Activated CD4-positive, alpha-beta T cell treated with anti-CD3 and anti-CD28 coated beads for 36 hours (primary cell): ENCODE results near the gene GTF3A. TPM values are rescaled to one million over a fixed set of nuclear protein-coding genes. Genes with fewer than 3 reads are reported as not detected.

Source experiments
- ATAC-seq: fragments of 200-7000 bp; cut with Tn5 transposase; one replicate; pipeline ENCODE4 v1.10.0; 2021; ENCODE audit warnings: mild to moderate bottlenecking, moderate library complexity
- CTCF ChIA-PET: fragments of 350-600 bp; sonication (Branson Sonifier 250); formaldehyde crosslinking; loops from one replicate; lab custom pipeline; 2021; ENCODE audit warnings: antibody characterized with exemption; lab: Charles Lee
- POLR2A ChIA-PET: fragments of 350-600 bp; sonication (Branson Sonifier 250); formaldehyde crosslinking; loops from one replicate; lab custom pipeline; 2021; ENCODE audit warnings: antibody characterized with exemption, inconsistent platforms; lab: Charles Lee
- DNase-seq: peaks from one replicate; pipeline ENCODE4 v3.0.0-alpha.2; 2020
- H3K27ac Mint-ChIP-seq: one replicate; pipeline ENCODE4 v1.8.0; 2021; ENCODE audit warnings: mixed read lengths
- H3K27me3 Mint-ChIP-seq: one replicate; pipeline ENCODE4 v1.8.0; 2021; ENCODE audit warnings: mixed read lengths
- H3K36me3 Mint-ChIP-seq: one replicate; pipeline ENCODE4 v1.8.0; 2021; ENCODE audit warnings: low read depth, mixed read lengths
- H3K4me1 Mint-ChIP-seq: one replicate; pipeline ENCODE4 v1.8.0; 2021; ENCODE audit warnings: mixed read lengths
- H3K4me3 Mint-ChIP-seq: one replicate; pipeline ENCODE4 v1.8.0; 2021; ENCODE audit warnings: mild to moderate bottlenecking, moderate library complexity, mixed read lengths
- H3K9me3 Mint-ChIP-seq: one replicate; pipeline ENCODE4 v1.8.0; 2021; ENCODE audit warnings: low read depth, mixed read lengths
- intact Hi-C, 2 experiments: fragments of 100-400 bp; cut with DNase I in 1 of 2; cut with micrococcal nuclease in 1 of 2; formaldehyde crosslinking; loops; one replicate each; pipeline versions ENCODE4 v1.14.2 to v1.15.1; 2022 to 2024; cut with DNase I, micrococcal nuclease
- total RNA-seq, 2 experiments: library from RNA; stranded (reverse); gene quantifications; one replicate each; pipeline ENCODE4 v1.2.3, GENCODE V29; 2021

GTF3A gene
- total RNA-seq, 2 experiments from 2014 or later = 177 to 208 TPM

DNA sequence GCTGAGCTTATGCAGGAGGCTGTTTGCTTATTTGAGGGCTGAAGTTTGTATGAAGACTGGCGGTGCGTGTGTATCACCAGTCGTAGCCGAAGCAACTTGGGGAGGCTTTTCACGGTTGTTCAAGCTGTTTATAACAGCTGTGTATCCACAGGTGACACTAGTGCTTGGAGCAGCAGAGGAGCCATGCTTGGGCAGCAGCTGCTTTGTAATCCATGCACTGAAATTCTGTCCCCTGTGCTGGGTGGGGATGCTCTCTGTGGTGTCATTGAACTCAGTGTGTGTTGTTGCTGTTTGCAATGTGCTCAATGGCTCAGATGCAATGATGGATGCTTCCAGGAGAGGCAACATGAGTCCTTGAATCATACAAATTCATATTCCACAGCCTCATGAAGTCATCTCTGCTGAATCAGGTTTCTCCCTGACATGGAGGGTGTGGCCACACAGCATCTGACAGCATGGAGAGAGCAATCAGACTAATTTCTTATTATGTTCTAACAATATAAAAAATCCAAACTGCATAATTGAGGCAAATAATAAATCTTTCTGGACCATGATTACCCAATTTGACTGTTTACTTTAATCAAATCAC is 18.8 kb upstream of the GTF3A start:
- ChIA-PET CTCF (interaction anchor here (0.7 to 1.0 kb wide), 2 partner anchors 402 to 421 kb away, joined by 3 to 4 read pairs; no protein-coding TSS in a partner anchor), POLR2A (no interaction called here)
- H3K4me1 Mint-ChIP-seq = peaks cover 6% of the 10 kb centered on the region
- H3K27ac Mint-ChIP-seq = no peak overlapping the region
- intact Hi-C loops = loop anchor here (1.0 kb wide), 1 partner anchor 421 kb away; no protein-coding TSS in a partner anchor
- no peak overlapping the region for H3K4me3 Mint-ChIP-seq
- peaks cover 3% of the 10 kb centered on the region for H3K9me3 Mint-ChIP-seq
- ATAC-seq (no peak), DNase-seq (no peak)
- peaks cover 3% of the 10 kb centered on the region for H3K27me3 Mint-ChIP-seq
- no peaks in the 10 kb centered on the region for H3K36me3 Mint-ChIP-seq

DNA sequence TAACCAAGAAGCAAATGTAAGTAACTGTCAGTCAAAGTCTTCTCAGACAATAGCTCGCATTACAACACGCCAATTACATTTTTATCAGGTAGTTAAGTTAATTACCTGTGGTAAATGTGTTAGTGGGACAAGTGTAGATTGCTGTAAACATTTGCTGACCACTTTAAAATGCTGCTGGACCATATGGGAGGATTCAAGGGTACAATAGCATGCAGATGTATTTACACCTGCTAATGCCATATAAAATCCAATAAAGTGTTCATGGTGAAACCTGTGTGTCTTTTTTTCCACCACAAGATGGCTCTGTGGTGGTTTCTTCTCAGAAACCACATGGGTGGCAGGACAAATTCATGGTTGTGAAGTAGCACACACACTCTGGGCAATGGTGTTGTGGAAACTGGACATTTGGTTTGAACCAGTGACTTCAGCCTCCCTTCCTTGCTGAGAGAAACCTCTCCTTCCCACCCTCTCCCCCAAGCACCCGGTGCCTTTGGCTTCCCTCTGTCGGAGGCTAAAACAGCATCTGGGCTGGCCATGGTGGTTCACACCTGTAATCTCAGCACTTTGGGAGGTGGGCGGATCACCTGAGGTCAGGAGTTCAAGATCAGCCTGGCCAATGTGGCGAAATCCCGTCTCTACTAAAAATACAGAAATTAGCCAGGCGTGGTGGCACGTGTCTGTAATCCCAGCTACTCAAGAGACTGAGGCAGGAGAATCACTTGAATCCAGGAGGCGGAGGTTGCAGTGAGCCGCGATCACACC is 18.1 kb upstream of the GTF3A start:
- intact Hi-C loops = loop anchor here (1.0 kb wide), 1 partner anchor 420 kb away; no protein-coding TSS in a partner anchor
- no peak overlapping the region for H3K27ac Mint-ChIP-seq
- CTCF ChIA-PET = interaction anchor here (1.0 kb wide), 2 partner anchors 420 kb away, joined by 4 read pairs; no protein-coding TSS in a partner anchor
- no peak overlapping the region for H3K4me3 Mint-ChIP-seq
- peaks cover 3% of the 10 kb centered on the region for H3K27me3 Mint-ChIP-seq
- DNase-seq (peak; percentile 40), ATAC-seq (peak; percentile 69)
- H3K36me3 Mint-ChIP-seq = no peaks in the 10 kb centered on the region
- H3K4me1 Mint-ChIP-seq = peaks cover 6% of the 10 kb centered on the region
- peaks cover 3% of the 10 kb centered on the region for H3K9me3 Mint-ChIP-seq
- POLR2A ChIA-PET = no interaction called here

- no peak overlapping the region for H3K27ac Mint-ChIP-seq
- H3K4me3 Mint-ChIP-seq = no peak overlapping the region
- ChIA-PET CTCF (no interaction called here), POLR2A (no interaction called here)
- DNase-seq = no peak
- intact Hi-C loops = no loop called here
- peaks cover 5% of the 10 kb centered on the region for H3K27me3 Mint-ChIP-seq
- H3K4me1 Mint-ChIP-seq = peaks cover 6% of the 10 kb centered on the region
- peaks cover 3% of the 10 kb centered on the region for H3K9me3 Mint-ChIP-seq
- H3K36me3 Mint-ChIP-seq = no peaks in the 10 kb centered on the region
- ATAC-seq = no peak
Observed at GRCh38 chr13:27408074-27408473, 16.3 kb upstream of the GTF3A start.

DNA sequence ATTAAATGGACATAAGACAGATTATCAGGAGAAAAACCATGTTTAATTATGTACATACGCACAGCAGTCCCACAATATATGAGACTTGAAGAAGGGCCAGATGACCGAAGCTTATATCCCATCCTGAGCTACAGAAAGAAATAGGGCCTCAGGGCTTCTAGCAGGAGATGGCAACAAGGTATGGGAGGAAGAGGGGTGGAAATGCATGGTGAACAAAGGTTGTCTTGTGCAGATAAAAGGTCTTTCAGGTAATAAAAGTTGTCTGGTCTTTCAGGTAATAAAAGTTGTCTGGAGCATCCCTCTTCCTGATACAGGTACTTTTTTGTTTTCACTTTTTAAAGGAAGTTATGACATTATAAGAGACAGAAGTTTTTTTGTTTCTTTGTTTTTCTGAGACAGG is 15.4 kb upstream of the GTF3A start:
- H3K27me3 Mint-ChIP-seq = peaks cover 5% of the 10 kb centered on the region
- ChIA-PET CTCF (interaction anchor here (1.1 to 1.8 kb wide), 6 partner anchors 10 to 417 kb away, joined by 3 to 6 read pairs (median 3); partner anchors contain the start of gene GTF3A), POLR2A (interaction anchor here (0.7 kb wide), 1 partner anchor 402 kb away, joined by 3 read pairs; no protein-coding TSS in a partner anchor)
- H3K4me3 Mint-ChIP-seq = no peak overlapping the region
- ATAC-seq (no peak), DNase-seq (no peak)
- no peaks in the 10 kb centered on the region for H3K36me3 Mint-ChIP-seq
- peaks cover 3% of the 10 kb centered on the region for H3K9me3 Mint-ChIP-seq
- peaks cover 6% of the 10 kb centered on the region for H3K4me1 Mint-ChIP-seq
- H3K27ac Mint-ChIP-seq = no peak overlapping the region
- intact Hi-C loops = no loop called here

DNA sequence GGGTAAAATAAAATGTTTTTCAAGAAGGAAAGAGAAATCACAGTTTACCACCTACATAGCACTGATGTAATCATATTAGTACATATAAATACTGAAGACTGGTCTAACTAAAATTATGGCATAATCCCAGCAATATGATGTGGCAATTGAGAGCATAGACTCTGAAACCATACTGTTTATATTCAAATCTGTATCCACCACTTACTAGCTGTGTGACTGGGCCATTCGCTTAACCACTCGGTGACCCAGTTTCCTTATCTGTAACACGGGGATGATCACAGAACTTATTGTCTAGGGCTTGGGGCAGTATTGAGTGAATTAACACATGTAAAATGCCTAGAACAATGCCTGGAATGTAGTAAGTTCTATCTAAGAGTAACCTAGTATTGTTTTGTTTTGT is 13.1 kb upstream of the GTF3A start:
- intact Hi-C loops = no loop called here
- peaks cover 5% of the 10 kb centered on the region for H3K27me3 Mint-ChIP-seq
- H3K4me1 Mint-ChIP-seq = peaks cover 3% of the 10 kb centered on the region
- DNase-seq = no peak
- ATAC-seq = no peak
- POLR2A ChIA-PET = no interaction called here
- H3K4me3 Mint-ChIP-seq = no peak overlapping the region
- no peak overlapping the region for H3K27ac Mint-ChIP-seq
- peaks cover 3% of the 10 kb centered on the region for H3K9me3 Mint-ChIP-seq
- no peaks in the 10 kb centered on the region for H3K36me3 Mint-ChIP-seq
- CTCF ChIA-PET = interaction anchor here (1.0 kb wide), 1 partner anchor 30 kb away, joined by 5 read pairs; no protein-coding TSS in a partner anchor

DNA sequence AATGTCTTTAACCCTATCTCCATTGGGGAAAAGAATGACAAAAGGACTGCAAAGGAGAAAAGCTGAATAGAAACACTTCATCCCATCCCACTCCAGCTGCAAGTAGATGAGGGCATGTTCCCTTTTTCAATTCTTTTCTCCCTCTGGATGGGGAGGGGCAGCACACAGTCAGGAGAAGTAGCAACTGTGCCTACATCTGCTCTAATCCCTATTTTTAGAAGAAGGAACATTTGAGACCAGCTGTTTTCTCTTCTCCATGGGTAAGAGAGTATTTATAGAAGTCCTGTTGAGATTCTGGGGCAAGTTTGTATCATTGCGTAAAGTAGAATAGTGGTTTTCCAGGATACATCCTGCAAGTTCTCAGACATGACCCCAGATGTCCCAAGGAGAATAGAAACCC is 9.3 kb upstream of the GTF3A start:
- ChIA-PET CTCF (no interaction called here), POLR2A (interaction anchor here (0.5 kb wide), 1 partner anchor 456 kb away, joined by 5 read pairs; no protein-coding TSS in a partner anchor)
- H3K27ac Mint-ChIP-seq = no peak overlapping the region
- ATAC-seq = no peak
- no peaks in the 10 kb centered on the region for H3K36me3 Mint-ChIP-seq
- no peak overlapping the region for H3K4me3 Mint-ChIP-seq
- H3K9me3 Mint-ChIP-seq = no peaks in the 10 kb centered on the region
- intact Hi-C loops = no loop called here
- DNase-seq = no peak
- peaks cover 2% of the 10 kb centered on the region for H3K27me3 Mint-ChIP-seq
- H3K4me1 Mint-ChIP-seq = peaks cover 4% of the 10 kb centered on the region

DNA sequence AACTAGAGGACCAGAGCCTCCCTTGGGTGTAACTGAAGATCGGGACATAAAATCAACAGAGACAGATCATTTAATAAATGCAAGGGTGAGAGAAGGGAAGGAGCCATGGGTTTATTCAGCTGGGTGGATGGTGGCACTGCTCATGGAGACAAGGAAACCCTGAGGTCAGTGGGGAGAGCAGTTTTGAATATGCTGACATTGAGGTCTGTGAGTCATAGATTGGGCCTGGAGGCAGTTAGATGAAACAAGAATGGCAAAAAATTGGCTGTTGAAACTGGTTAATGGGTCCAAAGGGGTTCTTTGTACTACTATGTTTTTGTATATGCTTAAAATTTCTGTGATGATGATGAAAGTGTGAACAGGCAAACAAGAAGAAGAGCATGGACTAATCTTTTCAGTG is 5.1 kb upstream of the GTF3A start:
- H3K27me3 Mint-ChIP-seq = no peaks in the 10 kb centered on the region
- H3K4me3 Mint-ChIP-seq = no peak overlapping the region
- H3K9me3 Mint-ChIP-seq = no peaks in the 10 kb centered on the region
- peaks cover 16% of the 10 kb centered on the region for H3K4me1 Mint-ChIP-seq
- no peaks in the 10 kb centered on the region for H3K36me3 Mint-ChIP-seq
- no peak for ATAC-seq
- ChIA-PET POLR2A (no interaction called here), CTCF (interaction anchor here (1.1 kb wide), 1 partner anchor 10 kb away, joined by 3 read pairs; no protein-coding TSS in a partner anchor)
- no peak overlapping the region for H3K27ac Mint-ChIP-seq
- DNase-seq = no peak
- intact Hi-C loops = no loop called here

GRCh38 chr13:27421101-27421871 is 3.1 kb upstream of the GTF3A start:
- intact Hi-C loops = loop anchor here (10.0 kb wide), 5 partner anchors 166 to 1234 kb away; partner anchors contain the start of genes PAN3 (in 1 of the 2), POMP (in 1 of the 2), RNF6 (in 1 of the 2) and RPL21 (in 1 of the 2)
- Mint-ChIP-seq H3K27me3 (no peaks in the 10 kb centered on the region), H3K4me3 (no peak overlapping the region), H3K4me1 (peaks cover 25% of the 10 kb centered on the region), H3K27ac (no peak overlapping the region), H3K36me3 (peaks cover 12% of the 10 kb centered on the region), H3K9me3 (no peaks in the 10 kb centered on the region)
- CTCF ChIA-PET = interaction anchor here (0.8 to 1.2 kb wide), 2 partner anchors 14 to 65 kb away, joined by 3 read pairs; no protein-coding TSS in a partner anchor
- ATAC-seq (no peak), DNase-seq (no peak)
- POLR2A ChIA-PET = interaction anchor here (0.6 to 0.7 kb wide), 2 partner anchors 33 to 68 kb away, joined by 5 read pairs; no protein-coding TSS in a partner anchor

DNA sequence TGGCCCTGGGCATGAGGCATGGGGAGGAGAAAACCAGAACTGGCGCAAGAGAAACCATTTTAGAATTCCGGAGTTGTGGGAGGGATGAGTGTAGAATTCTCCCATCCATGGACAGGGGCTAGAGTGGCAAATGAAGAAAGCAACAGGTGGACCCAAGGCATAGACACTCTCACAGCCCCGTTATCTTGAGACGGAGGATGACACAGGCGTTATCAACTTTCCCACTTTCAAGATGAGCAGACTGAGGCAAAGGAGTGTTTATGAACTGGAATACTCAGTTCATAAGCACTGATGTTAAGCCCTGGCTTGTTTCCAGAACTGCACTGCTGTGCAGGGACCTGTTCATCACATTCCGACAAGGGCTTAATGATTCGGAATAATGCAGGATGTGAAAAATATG is 1.1 kb upstream of the GTF3A start:
- CTCF ChIA-PET = interaction anchor here (1.3 kb wide), 1 partner anchor 27 kb away, joined by 3 read pairs; the partner anchor contains the start of gene MTIF3
- POLR2A ChIA-PET = no interaction called here
- no peak for ATAC-seq
- Mint-ChIP-seq H3K9me3 (no peaks in the 10 kb centered on the region), H3K27me3 (no peaks in the 10 kb centered on the region), H3K27ac (peak overlapping the region; percentile 87), H3K4me3 (peak overlapping the region; percentile 80), H3K36me3 (peaks cover 31% of the 10 kb centered on the region), H3K4me1 (peaks cover 45% of the 10 kb centered on the region)
- intact Hi-C loops = loop anchor here (10.0 kb wide), 5 partner anchors 169 to 1231 kb away; partner anchors contain the start of genes PAN3 (in 1 of the 2), POMP (in 1 of the 2), RNF6 (in 1 of the 2) and RPL21 (in 1 of the 2)
- DNase-seq = no peak

DNA sequence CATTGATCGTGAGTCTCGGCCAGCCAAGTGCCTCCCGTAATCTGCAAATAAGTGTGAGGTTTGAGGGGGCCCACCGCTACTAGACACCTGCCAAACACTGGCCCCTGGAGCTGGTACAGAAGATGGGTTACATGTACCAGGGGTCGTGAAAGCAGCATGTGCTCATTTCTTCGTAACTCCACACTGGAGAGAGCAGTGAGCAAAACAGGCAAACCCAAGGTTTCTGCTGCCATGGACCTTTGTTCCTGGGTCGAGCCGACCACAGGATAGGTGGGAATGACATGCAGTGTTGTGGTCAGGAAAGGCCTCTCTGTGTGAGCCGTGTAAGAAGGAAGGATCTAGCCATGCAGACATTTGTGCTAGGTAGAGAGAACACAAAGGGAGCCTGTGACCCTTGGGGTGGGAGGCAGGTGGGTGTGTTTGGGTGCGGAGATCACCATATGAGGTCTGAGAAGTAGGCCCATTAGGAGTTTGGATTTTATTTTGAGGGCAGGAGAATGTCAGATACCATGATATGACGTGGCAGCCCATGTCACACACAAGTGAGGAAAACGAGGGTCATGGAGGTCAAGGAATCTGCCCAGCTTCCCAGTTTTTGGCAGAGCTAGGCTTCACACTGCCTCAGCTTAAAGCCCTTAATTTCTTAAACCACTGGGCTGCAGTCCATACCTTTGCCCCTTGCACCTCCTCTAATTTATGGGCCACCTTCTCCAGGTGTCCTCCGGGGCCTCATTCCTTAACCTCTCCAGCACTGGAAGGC is 919 bp downstream of the GTF3A start:
- H3K27ac Mint-ChIP-seq = peak overlapping the region; percentile 97
- ChIA-PET POLR2A (interaction anchor here (0.6 to 4.6 kb wide), 6 partner anchors 17 to 199 kb away, joined by 3 to 42 read pairs (median 4); partner anchors contain the start of gene MTIF3), CTCF (interaction anchor here (0.7 to 3.7 kb wide), 8 partner anchors 16 to 405 kb away, joined by 3 to 23 read pairs (median 8); partner anchors contain the start of genes LNX2 and MTIF3)
- peak overlapping the region; percentile 80 for H3K4me3 Mint-ChIP-seq
- H3K4me1 Mint-ChIP-seq = peaks cover 45% of the 10 kb centered on the region
- H3K36me3 Mint-ChIP-seq = peaks cover 41% of the 10 kb centered on the region
- no peaks in the 10 kb centered on the region for H3K27me3 Mint-ChIP-seq
- intact Hi-C loops = loop anchor here (1.0 to 10.0 kb wide), 7 partner anchors 153 to 1229 kb away; partner anchors contain the start of genes PAN3 (in 1 of the 2), POMP (in 1 of the 2), RASL11A (in 1 of the 2) and RNF6 (in 1 of the 2)
- ATAC-seq = peak; percentile 0
- peak; percentile 25 for DNase-seq
- H3K9me3 Mint-ChIP-seq = no peaks in the 10 kb centered on the region
